Measurements from ENCODE around the gene NT5M.

The NT5M gene

GRCh38 chr17:17328251-17328650 is 25.1 kb downstream of the NT5M start:
- H3K4me2 ChIP-seq (ENCODE audit: low read length, poor library complexity, severe bottlenecking), result no peak overlapping the region
- WGBS, result 62% methylated on average over 5 of the region's 8 CpGs
- H2BK15ac ChIP-seq (ENCODE audit: low read depth, poor library complexity, severe bottlenecking), result no peak overlapping the region
- H3K9me3 ChIP-seq (ENCODE audit: control insufficient read depth, low read length), result no peaks in the 10 kb centered on the region
- H2BK12ac ChIP-seq (ENCODE audit: low read length in 2 of 2), result no peak overlapping the region
- H3K14ac ChIP-seq (ENCODE audit: low read length in 2 of 2), result no peak overlapping the region
- H3K23ac ChIP-seq (ENCODE audit: low read length in 2 of 2), result no peak overlapping the region
- H3K4me1 ChIP-seq (ENCODE audit: control insufficient read depth, insufficient read depth, low read depth, low read length), result no peaks in the 10 kb centered on the region
- H3K18ac ChIP-seq (ENCODE audit: low read depth in 1 of 2, low read length in 2 of 2), result no peak overlapping the region
- H2AFZ ChIP-seq (ENCODE audit: low read depth, low read length), result no peak overlapping the region
- no peaks in the 10 kb centered on the region for H3K36me3 ChIP-seq (ENCODE audit: control insufficient read depth in 1 of 2, insufficient read depth in 2 of 2, low read depth in 1 of 2, low read length in 2 of 2)
- H2BK5ac ChIP-seq (ENCODE audit: low read depth, low read length, poor library complexity, severe bottlenecking), result no peak overlapping the region
- no peak overlapping the region for H3K27ac ChIP-seq (ENCODE audit: low read length, poor library complexity, severe bottlenecking)
- H3K79me1 ChIP-seq (replicated peaks; ENCODE audit: low read length, poor library complexity, severe bottlenecking), result no peaks in the 10 kb centered on the region
- H3K4me3 ChIP-seq (ENCODE audit: insufficient read depth in 1 of 2, low read depth in 1 of 2, low read length in 2 of 2), result no peak overlapping the region
- no peak overlapping the region for H4K8ac ChIP-seq (ENCODE audit: low read length)
- H2AK5ac ChIP-seq (ENCODE audit: low read length, severe bottlenecking), result no peak overlapping the region
- no peak overlapping the region for H3K4ac ChIP-seq (ENCODE audit: low read depth in 1 of 2, low read length in 2 of 2)
- no peak overlapping the region for H2BK120ac ChIP-seq (ENCODE audit: low read depth, low read length)
- H3K9ac ChIP-seq (ENCODE audit: low read length), result no peak overlapping the region
- no peak overlapping the region for H4K91ac ChIP-seq (ENCODE audit: low read length)
- no peak for DNase-seq
- H3K27me3 ChIP-seq (ENCODE audit: control insufficient read depth in 1 of 2, insufficient read depth in 1 of 2, low read length in 2 of 2), result peaks cover 0 to 14% of the 10 kb centered on the region in 2 experiments

DNA sequence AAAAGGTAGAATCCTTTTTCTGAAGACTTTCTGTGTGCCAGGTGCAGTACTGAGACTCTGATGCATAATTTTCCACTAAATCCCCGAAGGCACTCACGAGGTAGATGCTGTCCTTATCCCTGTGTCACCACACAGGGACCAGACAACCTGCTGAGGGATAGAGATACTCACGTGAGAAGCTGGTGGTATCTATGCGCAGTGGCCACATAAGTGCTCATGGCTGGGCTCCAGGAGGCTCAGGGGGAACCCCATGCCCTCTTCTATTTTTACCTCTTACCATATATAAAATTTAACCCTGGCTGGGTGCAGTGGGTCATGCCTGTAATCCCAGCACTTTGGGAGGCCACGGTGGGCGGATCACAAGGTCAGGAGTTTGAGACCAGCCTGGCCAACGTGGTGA is 38.3 kb downstream of the NT5M start:
- Histone ChIP-seq H3K23ac (ENCODE audit: low read length in 2 of 2) (no peak overlapping the region), H3K9me3 (ENCODE audit: control insufficient read depth, low read length) (no peaks in the 10 kb centered on the region), H3K4ac (ENCODE audit: low read depth in 1 of 2, low read length in 2 of 2) (no peak overlapping the region), H2BK15ac (ENCODE audit: low read depth, poor library complexity, severe bottlenecking) (no peak overlapping the region), H2BK12ac (ENCODE audit: low read length in 2 of 2) (no peak overlapping the region), H3K4me3 (ENCODE audit: insufficient read depth in 1 of 2, low read depth in 1 of 2, low read length in 2 of 2) (no peak overlapping the region), H3K4me1 (ENCODE audit: control insufficient read depth, insufficient read depth, low read depth, low read length) (peaks cover 3% of the 10 kb centered on the region), H4K91ac (ENCODE audit: low read length) (no peak overlapping the region), H4K8ac (ENCODE audit: low read length) (no peak overlapping the region), H2AFZ (ENCODE audit: low read depth, low read length) (no peak overlapping the region), H3K14ac (ENCODE audit: low read length in 2 of 2) (no peak overlapping the region), H3K27ac (ENCODE audit: low read length, poor library complexity, severe bottlenecking) (no peak overlapping the region), H2BK120ac (ENCODE audit: low read depth, low read length) (no peak overlapping the region), H2AK5ac (ENCODE audit: low read length, severe bottlenecking) (no peak overlapping the region), H2BK5ac (ENCODE audit: low read depth, low read length, poor library complexity, severe bottlenecking) (no peak overlapping the region), H3K18ac (ENCODE audit: low read depth in 1 of 2, low read length in 2 of 2) (no peak overlapping the region), H3K4me2 (ENCODE audit: low read length, poor library complexity, severe bottlenecking) (no peak overlapping the region), H3K36me3 (ENCODE audit: control insufficient read depth in 1 of 2, insufficient read depth in 2 of 2, low read depth in 1 of 2, low read length in 2 of 2) (no peaks in the 10 kb centered on the region), H3K27me3 (ENCODE audit: control insufficient read depth in 1 of 2, insufficient read depth in 1 of 2, low read length in 2 of 2) (peaks cover 0 to 14% of the 10 kb centered on the region in 2 experiments), H3K9ac (ENCODE audit: low read length) (no peak overlapping the region), H3K79me1 (replicated peaks; ENCODE audit: low read length, poor library complexity, severe bottlenecking) (no peaks in the 10 kb centered on the region)
- 86% methylated on average over 7 of the region's 7 CpGs for WGBS
- DNase-seq, result no peak

- Histone ChIP-seq H2BK5ac (ENCODE audit: low read depth, low read length, poor library complexity, severe bottlenecking) (no peak overlapping the region), H2AK5ac (ENCODE audit: low read length, severe bottlenecking) (no peak overlapping the region), H3K9me3 (ENCODE audit: control insufficient read depth, low read length) (no peaks in the 10 kb centered on the region), H3K23ac (ENCODE audit: low read length in 2 of 2) (peak overlapping the region in 1 of 2 experiments; percentile 14), H2AFZ (ENCODE audit: low read depth, low read length) (no peak overlapping the region), H3K9ac (ENCODE audit: low read length) (no peak overlapping the region), H3K27me3 (ENCODE audit: control insufficient read depth in 1 of 2, insufficient read depth in 1 of 2, low read length in 2 of 2) (peaks cover 0 to 14% of the 10 kb centered on the region in 2 experiments), H4K91ac (ENCODE audit: low read length) (no peak overlapping the region), H3K36me3 (ENCODE audit: control insufficient read depth in 1 of 2, insufficient read depth in 2 of 2, low read depth in 1 of 2, low read length in 2 of 2) (no peaks in the 10 kb centered on the region), H3K4ac (ENCODE audit: low read depth in 1 of 2, low read length in 2 of 2) (no peak overlapping the region), H3K4me2 (ENCODE audit: low read length, poor library complexity, severe bottlenecking) (no peak overlapping the region), H3K4me3 (ENCODE audit: insufficient read depth in 1 of 2, low read depth in 1 of 2, low read length in 2 of 2) (no peak overlapping the region), H3K27ac (ENCODE audit: low read length, poor library complexity, severe bottlenecking) (no peak overlapping the region), H2BK12ac (ENCODE audit: low read length in 2 of 2) (no peak overlapping the region), H2BK120ac (ENCODE audit: low read depth, low read length) (no peak overlapping the region), H3K14ac (ENCODE audit: low read length in 2 of 2) (peak overlapping the region in 1 of 2 experiments; percentile 27), H3K18ac (ENCODE audit: low read depth in 1 of 2, low read length in 2 of 2) (no peak overlapping the region), H3K4me1 (ENCODE audit: control insufficient read depth, insufficient read depth, low read depth, low read length) (peaks cover 7% of the 10 kb centered on the region), H2BK15ac (ENCODE audit: low read depth, poor library complexity, severe bottlenecking) (no peak overlapping the region), H4K8ac (ENCODE audit: low read length) (no peak overlapping the region), H3K79me1 (replicated peaks; ENCODE audit: low read length, poor library complexity, severe bottlenecking) (no peaks in the 10 kb centered on the region)
- WGBS, result 91% methylated on average over 17 of the region's 17 CpGs
- no peak for DNase-seq
Measured at GRCh38 chr17:17342242-17342945, 39.2 kb downstream of the NT5M start.

GRCh38 chr17:17343160-17343735 is 40.1 kb downstream of the NT5M start:
- Histone ChIP-seq H3K9ac (ENCODE audit: low read length) (no peak overlapping the region), H4K8ac (ENCODE audit: low read length) (no peak overlapping the region), H3K27me3 (ENCODE audit: control insufficient read depth in 1 of 2, insufficient read depth in 1 of 2, low read length in 2 of 2) (peaks cover 0 to 14% of the 10 kb centered on the region in 2 experiments), H3K18ac (ENCODE audit: low read depth in 1 of 2, low read length in 2 of 2) (no peak overlapping the region), H3K4me3 (ENCODE audit: insufficient read depth in 1 of 2, low read depth in 1 of 2, low read length in 2 of 2) (no peak overlapping the region), H3K79me1 (replicated peaks; ENCODE audit: low read length, poor library complexity, severe bottlenecking) (no peaks in the 10 kb centered on the region), H3K9me3 (ENCODE audit: control insufficient read depth, low read length) (no peaks in the 10 kb centered on the region), H2BK15ac (ENCODE audit: low read depth, poor library complexity, severe bottlenecking) (no peak overlapping the region), H2BK120ac (ENCODE audit: low read depth, low read length) (no peak overlapping the region), H2BK12ac (ENCODE audit: low read length in 2 of 2) (no peak overlapping the region), H2BK5ac (ENCODE audit: low read depth, low read length, poor library complexity, severe bottlenecking) (no peak overlapping the region), H3K14ac (ENCODE audit: low read length in 2 of 2) (no peak overlapping the region), H4K91ac (ENCODE audit: low read length) (no peak overlapping the region), H2AK5ac (ENCODE audit: low read length, severe bottlenecking) (no peak overlapping the region), H3K4me1 (ENCODE audit: control insufficient read depth, insufficient read depth, low read depth, low read length) (peaks cover 7% of the 10 kb centered on the region), H3K23ac (ENCODE audit: low read length in 2 of 2) (no peak overlapping the region), H3K4me2 (ENCODE audit: low read length, poor library complexity, severe bottlenecking) (no peak overlapping the region), H3K27ac (ENCODE audit: low read length, poor library complexity, severe bottlenecking) (no peak overlapping the region), H3K4ac (ENCODE audit: low read depth in 1 of 2, low read length in 2 of 2) (no peak overlapping the region), H3K36me3 (ENCODE audit: control insufficient read depth in 1 of 2, insufficient read depth in 2 of 2, low read depth in 1 of 2, low read length in 2 of 2) (no peaks in the 10 kb centered on the region), H2AFZ (ENCODE audit: low read depth, low read length) (no peak overlapping the region)
- no peak for DNase-seq
- 83% methylated on average over 13 of the region's 13 CpGs for WGBS

Data from mesenchymal stem cell (in vitro differentiated cells and primary cell).